GM12891 (cell line): Measurements from ENCODE around the gene DIP2A.

Experiments used
- POLR2A ChIP-seq: IDR thresholded peaks from 2 replicates; pipeline ENCODE4 v1.6.1; 2011; ENCODE audit warnings: low read depth, low read length, control low read depth
- TAF1 ChIP-seq: IDR thresholded peaks from 2 replicates; pipeline ENCODE4 v1.6.1; 2011; ENCODE audit warnings: low read depth, low read length, control low read depth

DNA sequence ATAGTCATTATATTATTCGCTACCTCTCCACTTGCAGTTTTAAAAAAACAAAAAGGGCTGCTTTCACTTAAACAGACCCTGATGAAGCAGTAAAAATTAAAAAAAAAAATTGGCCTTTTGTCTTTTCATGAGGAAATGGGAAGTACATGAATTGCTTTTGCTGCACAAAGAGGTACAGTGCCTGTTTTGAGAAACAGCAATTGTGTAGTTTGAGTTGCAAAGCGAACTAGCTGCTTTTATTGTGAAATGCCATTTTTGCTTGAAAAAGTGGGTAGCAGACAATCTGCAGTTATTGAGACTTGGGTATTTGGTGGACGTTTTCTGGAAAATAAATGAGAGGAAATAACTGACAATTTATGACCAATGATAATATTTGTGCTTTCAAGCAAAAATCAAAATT lies 7.0 kb downstream of the DIP2A start:
- TF ChIP-seq TAF1 (no peak), POLR2A (no peak)
